NCI-H128 (cell line): ENCODE measurements around the gene DSC2.
"Not testable (repeated sequence)": the region's sequence is repeated elsewhere in the genome, so short reads cannot be mapped to it uniquely, and the experiment has no call there.

Source experiments
- DNase-seq: peaks from one replicate; lab custom pipeline; 2025; ENCODE audit not compliant: unreplicated experiment; lab: John Stamatoyannopoulos, UW

DSC2 gene

GRCh38 chr18:31102025-31102684, at the start of gene DSC2:
DSC2 (minus strand) TSS chr18:31102421; CDS start chr18:31101971, 450 bp downstream.
- no peak for DNase-seq

- no peak for DNase-seq
These were observed 47.1 kb upstream of the DSC2 start for GRCh38 chr18:31149351-31149750.

GRCh38 chr18:31148600-31148999, 46.4 kb upstream of the DSC2 start:
- DNase-seq, result no peak

GRCh38 chr18:31146809-31147208, 44.6 kb upstream of the DSC2 start:
- DNase-seq, result no peak

- no peak for DNase-seq
These were observed 40.8 kb upstream of the DSC2 start for GRCh38 chr18:31143025-31143424.

GRCh38 chr18:31138709-31139108, 36.5 kb upstream of the DSC2 start:
- DNase-seq, result no peak

- DNase-seq, result no peak
These were observed 32.8 kb upstream of the DSC2 start for GRCh38 chr18:31134988-31135529.

- no peak for DNase-seq
These were observed 27.3 kb upstream of the DSC2 start for GRCh38 chr18:31129398-31130115.

GRCh38 chr18:31125878-31126277, 23.7 kb upstream of the DSC2 start:
- no peak for DNase-seq

- not testable (repeated sequence) for DNase-seq
These were observed 20.9 kb upstream of the DSC2 start for GRCh38 chr18:31123125-31123524.

GRCh38 chr18:31120594-31120993, 18.4 kb upstream of the DSC2 start:
- no peak for DNase-seq

- no peak for DNase-seq
These were observed 14.8 kb upstream of the DSC2 start for GRCh38 chr18:31116853-31117595.

- no peak for DNase-seq
These were observed 10.6 kb upstream of the DSC2 start for GRCh38 chr18:31112804-31113203.

GRCh38 chr18:31105733-31106132, 3.5 kb upstream of the DSC2 start:
- DNase-seq, result no peak

- no peak for DNase-seq
These were observed 2.2 kb upstream of the DSC2 start for GRCh38 chr18:31104444-31104843.

- no peak for DNase-seq
These were observed 1.2 kb upstream of the DSC2 start for GRCh38 chr18:31103423-31103822.

- DNase-seq, result no peak
These were observed 720 bp upstream of the DSC2 start for GRCh38 chr18:31102941-31103340.

- DNase-seq, result no peak
These were observed 817 bp downstream of the DSC2 start for GRCh38 chr18:31101183-31102024.

GRCh38 chr18:31100436-31101182, 1.6 kb downstream of the DSC2 start:
- DNase-seq, result no peak
